DOHH2 (cell line): ENCODE results near the gene SCPEP1.

Experiments
- CTCF ChIP-seq: fragments of 200-600 bp; sonication (generic); IDR thresholded peaks from one replicate; pipeline ENCODE4 v1.5.1; 2014; ENCODE audit warnings: antibody characterized with exemption, mild to moderate bottlenecking, low read depth, low read length; ENCODE audit not compliant: poor library complexity, severe bottlenecking
- EZH2phosphoT487 ChIP-seq: fragments of 200-600 bp; sonication (generic); IDR thresholded peaks from 2 replicates; pipeline ENCODE4 v1.6.1; 2017; ENCODE audit warnings: borderline replicate concordance, mild to moderate bottlenecking, antibody characterized with exemption, low read length, moderate library complexity, mixed read lengths

GRCh38 chr17:57040571-57040970 is 62.6 kb downstream of the SCPEP1 start:
- TF ChIP-seq CTCF = no peak
- TF ChIP-seq EZH2phosphoT487 = no peak
